ENCODE data around the gene DHX34.

DHX34 gene

DNA sequence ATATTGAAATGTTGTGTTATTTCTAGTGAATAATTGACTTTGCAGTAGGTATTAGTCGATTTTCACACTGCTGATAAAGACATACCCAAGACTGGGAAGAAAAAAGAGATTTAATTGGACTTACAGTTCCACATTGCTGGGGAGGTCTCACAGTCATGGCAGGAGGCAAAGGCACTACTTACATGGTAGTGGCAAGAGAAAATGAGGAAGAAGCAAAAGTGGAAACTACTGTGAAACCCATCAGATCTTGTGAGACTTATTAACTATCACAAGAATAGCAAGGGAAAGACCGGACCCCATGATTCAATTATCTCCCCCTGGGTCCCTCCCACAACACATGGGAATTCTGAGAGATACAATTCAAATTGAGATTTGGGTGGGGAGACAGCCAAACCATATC is 27.1 kb upstream of the DHX34 start:
- TF ChIP-seq, protein P1, sequence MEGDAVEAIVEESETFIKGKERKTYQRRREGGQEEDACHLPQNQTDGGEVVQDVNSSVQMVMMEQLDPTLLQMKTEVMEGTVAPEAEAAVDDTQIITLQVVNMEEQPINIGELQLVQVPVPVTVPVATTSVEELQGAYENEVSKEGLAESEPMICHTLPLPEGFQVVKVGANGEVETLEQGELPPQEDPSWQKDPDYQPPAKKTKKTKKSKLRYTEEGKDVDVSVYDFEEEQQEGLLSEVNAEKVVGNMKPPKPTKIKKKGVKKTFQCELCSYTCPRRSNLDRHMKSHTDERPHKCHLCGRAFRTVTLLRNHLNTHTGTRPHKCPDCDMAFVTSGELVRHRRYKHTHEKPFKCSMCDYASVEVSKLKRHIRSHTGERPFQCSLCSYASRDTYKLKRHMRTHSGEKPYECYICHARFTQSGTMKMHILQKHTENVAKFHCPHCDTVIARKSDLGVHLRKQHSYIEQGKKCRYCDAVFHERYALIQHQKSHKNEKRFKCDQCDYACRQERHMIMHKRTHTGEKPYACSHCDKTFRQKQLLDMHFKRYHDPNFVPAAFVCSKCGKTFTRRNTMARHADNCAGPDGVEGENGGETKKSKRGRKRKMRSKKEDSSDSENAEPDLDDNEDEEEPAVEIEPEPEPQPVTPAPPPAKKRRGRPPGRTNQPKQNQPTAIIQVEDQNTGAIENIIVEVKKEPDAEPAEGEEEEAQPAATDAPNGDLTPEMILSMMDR (IDR thresholded peaks at IDR 0.05; ENCODE audit: low read depth, low read length) = no peak
- Histone ChIP-seq H3K27me3 (ENCODE audit: insufficient read depth, low read depth, severe bottlenecking) (no peaks in the 10 kb centered on the region), H3K27ac (no peak overlapping the region), H3K9me3 (ENCODE audit: severe bottlenecking) (peaks cover 4% of the 10 kb centered on the region), H3K4me3 (ENCODE audit: low read depth, low read length) (no peak overlapping the region), H3K36me3 (no peaks in the 10 kb centered on the region)
- no peak for DNase-seq

DNA sequence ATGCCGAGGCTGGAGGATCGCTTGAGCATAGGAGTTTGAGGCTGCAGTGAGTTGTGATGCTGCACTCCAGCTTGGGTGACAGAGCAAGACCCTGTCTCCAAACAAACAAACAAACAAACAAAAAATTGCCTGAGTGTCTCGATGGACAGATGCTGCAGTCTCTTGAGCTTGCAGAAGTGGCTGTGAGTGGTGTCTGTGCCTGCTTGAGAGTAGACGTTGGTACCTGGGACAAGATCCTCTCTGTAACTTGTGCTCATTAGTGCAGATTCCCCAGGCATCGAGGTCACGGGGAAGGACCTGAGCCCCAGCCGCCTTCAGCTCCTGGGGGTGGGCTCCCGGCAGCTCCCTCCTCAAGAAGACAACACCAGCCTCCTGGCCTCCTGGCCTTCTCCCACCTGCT is 25.7 kb upstream of the DHX34 start:
- H3K27me3 ChIP-seq (ENCODE audit: insufficient read depth, low read depth, severe bottlenecking) = no peaks in the 10 kb centered on the region
- TF ChIP-seq, protein P1 (IDR thresholded peaks at IDR 0.05; ENCODE audit: low read depth, low read length) = no peak
- DNase-seq = no peak
- H3K36me3 ChIP-seq = no peaks in the 10 kb centered on the region
- peaks cover 4% of the 10 kb centered on the region for H3K9me3 ChIP-seq (ENCODE audit: severe bottlenecking)
- no peak overlapping the region for H3K27ac ChIP-seq
- no peak overlapping the region for H3K4me3 ChIP-seq (ENCODE audit: low read depth, low read length)

DNA sequence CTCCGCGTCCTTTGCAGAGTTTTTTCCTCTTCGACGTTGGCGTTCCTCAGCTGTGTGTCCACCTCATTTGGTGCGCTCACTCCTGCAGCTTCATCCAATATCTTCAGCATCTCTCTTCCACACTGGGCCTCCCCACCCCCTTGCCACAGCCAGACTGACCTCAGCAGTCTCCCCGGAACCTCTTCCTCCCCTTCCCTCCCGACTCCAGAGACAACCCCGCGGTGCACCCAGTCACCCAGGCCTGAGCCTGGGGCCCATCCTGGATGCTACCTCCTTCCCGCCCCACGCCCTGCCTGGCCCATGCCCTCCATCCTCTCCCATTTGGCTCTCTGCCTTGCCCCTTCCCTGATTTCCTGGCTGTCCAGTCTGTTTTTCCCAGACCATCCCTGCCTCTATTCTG is 25.2 kb upstream of the DHX34 start:
- no peak for DNase-seq
- TF ChIP-seq, protein P1 (IDR thresholded peaks at IDR 0.05; ENCODE audit: low read depth, low read length) = no peak

DNA sequence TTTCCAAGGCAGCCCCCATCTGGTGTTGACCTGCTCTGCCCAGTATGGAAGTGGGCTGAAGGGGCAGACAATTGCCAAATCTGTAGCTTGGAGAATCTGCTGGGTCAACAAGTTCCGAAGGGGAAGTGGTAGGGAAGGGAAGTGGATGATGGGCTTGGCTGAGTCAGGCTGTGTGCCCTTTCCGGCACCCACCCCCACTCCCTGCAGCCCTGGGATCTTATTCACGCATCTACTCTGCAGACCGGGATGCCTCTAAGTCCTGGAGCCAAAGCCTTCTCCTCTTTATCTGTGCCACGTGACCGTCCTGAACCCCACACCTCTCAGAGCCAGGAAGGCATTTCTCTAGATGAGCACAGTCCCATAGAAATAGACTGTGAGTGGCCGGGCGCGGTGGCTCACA is 24.6 kb upstream of the DHX34 start:
- TF ChIP-seq, protein P1 (IDR thresholded peaks at IDR 0.05; ENCODE audit: low read depth, low read length) = no peak
- Histone ChIP-seq H3K4me3 (ENCODE audit: low read depth, low read length) (no peak overlapping the region), H3K36me3 (no peaks in the 10 kb centered on the region), H3K27me3 (ENCODE audit: insufficient read depth, low read depth, severe bottlenecking) (no peaks in the 10 kb centered on the region), H3K9me3 (ENCODE audit: severe bottlenecking) (peaks cover 4% of the 10 kb centered on the region), H3K27ac (no peak overlapping the region)
- DNase-seq = no peak

More for the DNA sequence above, 25.2 kb upstream of the DHX34 start:
- H3K9me3 ChIP-seq (ENCODE audit: severe bottlenecking) = peaks cover 4% of the 10 kb centered on the region
- no peak overlapping the region for H3K27ac ChIP-seq
- no peaks in the 10 kb centered on the region for H3K27me3 ChIP-seq (ENCODE audit: insufficient read depth, low read depth, severe bottlenecking)
- H3K4me3 ChIP-seq (ENCODE audit: low read depth, low read length) = no peak overlapping the region
- H3K36me3 ChIP-seq = no peaks in the 10 kb centered on the region

DNA sequence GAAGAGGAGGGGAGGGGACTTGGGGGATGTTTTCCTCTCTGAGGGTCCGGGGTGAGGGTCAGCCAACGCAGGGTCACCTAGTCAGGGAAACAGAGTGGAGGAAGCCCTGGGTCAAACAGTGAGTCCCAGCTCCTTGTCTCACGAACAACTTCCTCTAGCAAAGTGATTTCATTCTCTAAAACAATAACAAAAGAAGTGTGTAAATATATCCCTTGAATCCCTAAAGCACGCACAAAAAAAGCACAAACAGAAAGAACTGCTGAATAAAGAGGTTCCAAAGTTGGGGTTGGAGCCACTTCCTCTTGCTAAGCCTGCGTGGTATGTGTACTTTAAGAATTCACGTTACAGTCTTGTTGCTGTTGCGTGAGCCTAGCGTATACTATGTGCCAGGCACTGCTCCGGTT is 18.6 kb upstream of the DHX34 start:
- H3K36me3 ChIP-seq = no peaks in the 10 kb centered on the region
- H3K4me3 ChIP-seq (ENCODE audit: low read depth, low read length) = no peak overlapping the region
- H3K27me3 ChIP-seq (ENCODE audit: insufficient read depth, low read depth, severe bottlenecking) = no peaks in the 10 kb centered on the region
- no peak overlapping the region for H3K27ac ChIP-seq
- H3K9me3 ChIP-seq (ENCODE audit: severe bottlenecking) = no peaks in the 10 kb centered on the region
- DNase-seq = no peak
- TF ChIP-seq, protein P1 (IDR thresholded peaks at IDR 0.05; ENCODE audit: low read depth, low read length) = no peak

DNA sequence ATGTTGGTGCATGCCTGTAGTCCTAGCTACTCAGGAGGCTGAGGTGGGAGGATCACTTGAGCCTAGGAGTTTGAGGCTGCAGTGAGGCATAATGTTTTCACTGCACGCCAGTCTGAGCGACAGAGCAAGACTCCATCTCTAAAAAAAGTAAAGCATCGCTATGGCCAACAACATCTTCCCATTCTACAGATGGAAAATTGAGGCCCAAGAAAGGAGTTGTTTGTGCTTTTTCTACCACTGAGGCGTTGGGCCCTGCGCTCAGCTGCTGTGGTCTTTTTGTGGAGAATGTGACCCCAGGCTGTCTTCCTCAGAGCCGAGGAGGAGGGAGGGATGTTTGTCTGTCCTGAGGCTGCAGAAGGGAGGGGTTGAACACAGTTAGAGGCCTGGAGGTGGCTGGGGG is 17.6 kb upstream of the DHX34 start:
- Histone ChIP-seq H3K9me3 (ENCODE audit: severe bottlenecking) (no peaks in the 10 kb centered on the region), H3K27me3 (ENCODE audit: insufficient read depth, low read depth, severe bottlenecking) (no peaks in the 10 kb centered on the region), H3K4me3 (ENCODE audit: low read depth, low read length) (no peak overlapping the region), H3K36me3 (no peaks in the 10 kb centered on the region), H3K27ac (no peak overlapping the region)
- no peak for DNase-seq
- TF ChIP-seq, protein P1 (IDR thresholded peaks at IDR 0.05; ENCODE audit: low read depth, low read length) = no peak

Data from WERI-Rb-1 (cell line).